ENCODE measurements around the gene NOL7. TPM values are rescaled to one million over a fixed set of nuclear protein-coding genes. Genes with fewer than 3 reads are reported as not detected.

NOL7 gene
- total RNA-seq, 1 donor from 2014 or later = 18.0 TPM

- ATAC-seq (no peak), DNase-seq (ENCODE audit: low spot score) (no peak)
Measured at GRCh38 chr6:13649393-13649792, 34.3 kb downstream of the NOL7 start.

- DNase-seq (ENCODE audit: low spot score) = no peak
- ATAC-seq = no peak
Measured at GRCh38 chr6:13653296-13653695, 38.2 kb downstream of the NOL7 start.

GRCh38 chr6:13654496-13654895, 39.4 kb downstream of the NOL7 start:
- ATAC-seq = no peak
- no peak for DNase-seq (ENCODE audit: low spot score)

GRCh38 chr6:13655700-13656099, 40.6 kb downstream of the NOL7 start:
- ATAC-seq = no peak
- DNase-seq (ENCODE audit: low spot score) = no peak

- no peak for DNase-seq (ENCODE audit: low spot score)
- ATAC-seq = no peak
Measured at GRCh38 chr6:13660273-13660672, 45.1 kb downstream of the NOL7 start.

- ATAC-seq (peak; percentile 33), DNase-seq (ENCODE audit: low spot score) (no peak)
Measured at GRCh38 chr6:13660893-13661292, 45.8 kb downstream of the NOL7 start.

GRCh38 chr6:13661647-13662046, 46.5 kb downstream of the NOL7 start:
- DNase-seq (ENCODE audit: low spot score) (no peak), ATAC-seq (no peak)

- DNase-seq (ENCODE audit: low spot score) = no peak
- no peak for ATAC-seq
Measured at GRCh38 chr6:13662651-13663334, 47.7 kb downstream of the NOL7 start.

GRCh38 chr6:13663986-13664385, 48.9 kb downstream of the NOL7 start:
- peak; percentile 62 for ATAC-seq
- DNase-seq (ENCODE audit: low spot score) = no peak

- DNase-seq (ENCODE audit: low spot score) (no peak), ATAC-seq (no peak)
Measured at GRCh38 chr6:13664703-13665352, 49.7 kb downstream of the NOL7 start.

- ATAC-seq = no peak
- no peak for DNase-seq (ENCODE audit: low spot score)
Measured at GRCh38 chr6:13666194-13667105, 51.3 kb downstream of the NOL7 start.

- ATAC-seq = no peak
- DNase-seq (ENCODE audit: low spot score) = no peak
Measured at GRCh38 chr6:13667655-13668054, 52.5 kb downstream of the NOL7 start.

- ATAC-seq = no peak
- no peak for DNase-seq (ENCODE audit: low spot score)
Measured at GRCh38 chr6:13668291-13668928, 53.3 kb downstream of the NOL7 start.

- DNase-seq (ENCODE audit: low spot score) = no peak
- ATAC-seq = no peak
Measured at GRCh38 chr6:13669476-13669875, 54.3 kb downstream of the NOL7 start.

Other genes starting within 250 kb of the NOL7 start
- gene GFOD1, start 127.7 kb upstream of the NOL7 start, total RNA-seq = 9.6 TPM
- gene SIRT5, start 40.7 kb upstream of the NOL7 start, total RNA-seq = 22.5 TPM
- 15.5 TPM for gene RANBP9, start 96.5 kb downstream of the NOL7 start, total RNA-seq
- gene MCUR1, start 199.2 kb downstream of the NOL7 start, total RNA-seq = 18.1 TPM